GM12878 (cell line): Measurements from ENCODE around the gene GRM1.

Experiments
- CHD2 ChIP-seq: IDR thresholded peaks from 2 replicates; pipeline ENCODE4 v1.6.1; 2011; ENCODE audit warnings: low read depth, low read length, improper control_type of control experiment, borderline replicate concordance
- CTCF ChIP-seq, 3 experiments: IDR thresholded peaks in 2 of 3; conservative IDR thresholded peaks in 1 of 3; 2 replicates each; pipeline ENCODE4 v1.5.1; 2011; ENCODE audit warnings: low read depth in 3 of 3, low read length in 3 of 3, mild to moderate bottlenecking in 3 of 3, control low read depth in 2 of 3, moderate library complexity in 2 of 3, inconsistent platforms in 1 of 3, mixed read lengths in 1 of 3; ENCODE audit not compliant: control insufficient read depth in 2 of 3, insufficient read depth in 1 of 3; ENCODE audit errors: extremely low read depth in 1 of 3
- FOS ChIP-seq: IDR thresholded peaks from 3 replicates; pipeline ENCODE4 v1.6.1; 2011; ENCODE audit warnings: borderline replicate concordance; ENCODE audit not compliant: insufficient read length; ENCODE audit errors: extremely low read depth
- NRF1 ChIP-seq: conservative IDR thresholded peaks from 2 replicates; pipeline ENCODE4 v1.6.1; 2011; ENCODE audit warnings: mild to moderate bottlenecking, low read depth, low read length, improper control_type of control experiment
- PBX3 ChIP-seq: IDR thresholded peaks from 2 replicates; pipeline ENCODE4 v1.6.1; 2011; ENCODE audit warnings: mild to moderate bottlenecking, low read depth, low read length, moderate library complexity; ENCODE audit not compliant: insufficient replicate concordance
- POLR2A ChIP-seq: IDR thresholded peaks from 2 replicates; pipeline ENCODE4 v1.6.1; 2011; ENCODE audit warnings: low read depth, mild to moderate bottlenecking, low read length
- POLR2AphosphoS5 ChIP-seq: IDR thresholded peaks from 2 replicates; pipeline ENCODE4 v1.6.1; 2011; ENCODE audit warnings: mild to moderate bottlenecking, low read length, inconsistent platforms
- RELA ChIP-seq: fragments of 450-650 bp; IDR thresholded peaks from 2 replicates; pipeline ENCODE4 v1.8.0; 2014; ENCODE audit warnings: borderline replicate concordance; ENCODE audit not compliant: partially characterized antibody
- ZNF622 ChIP-seq: fragments of 450-650 bp; IDR thresholded peaks from 2 replicates; pipeline ENCODE4 v1.6.1; 2017; ENCODE audit warnings: mild to moderate bottlenecking, inconsistent platforms
- TF ChIP-seq, protein P1 (sequence below): fragments of 450-650 bp; formaldehyde crosslinking; IDR thresholded peaks from 2 replicates; pipeline ENCODE4 v1.4.0; 2020; ENCODE audit warnings: mild to moderate bottlenecking, moderate library complexity
- TF ChIP-seq, protein P2 (sequence below): IDR thresholded peaks from 2 replicates; pipeline ENCODE4 v1.6.1; 2012; ENCODE audit warnings: improper control_type of control experiment, low read depth, low read length; ENCODE audit not compliant: insufficient replicate concordance

- TF ChIP-seq POLR2AphosphoS5 (no peak), NRF1 (no peak), ZNF622 (no peak), CHD2 (no peak), RELA (no peak), POLR2A (no peak), CTCF (IDR thresholded peaks at IDR 0.05 in 2 of 3, conservative IDR thresholded peaks at IDR 0.05 in 1 of 3; ENCODE audit: control insufficient read depth in 2 of 3, extremely low read depth in 1 of 3, insufficient read depth in 1 of 3, low read depth in 3 of 3, low read length in 3 of 3) (no peak), PBX3 (no peak), FOS (no peak)
- TF ChIP-seq, protein P1, sequence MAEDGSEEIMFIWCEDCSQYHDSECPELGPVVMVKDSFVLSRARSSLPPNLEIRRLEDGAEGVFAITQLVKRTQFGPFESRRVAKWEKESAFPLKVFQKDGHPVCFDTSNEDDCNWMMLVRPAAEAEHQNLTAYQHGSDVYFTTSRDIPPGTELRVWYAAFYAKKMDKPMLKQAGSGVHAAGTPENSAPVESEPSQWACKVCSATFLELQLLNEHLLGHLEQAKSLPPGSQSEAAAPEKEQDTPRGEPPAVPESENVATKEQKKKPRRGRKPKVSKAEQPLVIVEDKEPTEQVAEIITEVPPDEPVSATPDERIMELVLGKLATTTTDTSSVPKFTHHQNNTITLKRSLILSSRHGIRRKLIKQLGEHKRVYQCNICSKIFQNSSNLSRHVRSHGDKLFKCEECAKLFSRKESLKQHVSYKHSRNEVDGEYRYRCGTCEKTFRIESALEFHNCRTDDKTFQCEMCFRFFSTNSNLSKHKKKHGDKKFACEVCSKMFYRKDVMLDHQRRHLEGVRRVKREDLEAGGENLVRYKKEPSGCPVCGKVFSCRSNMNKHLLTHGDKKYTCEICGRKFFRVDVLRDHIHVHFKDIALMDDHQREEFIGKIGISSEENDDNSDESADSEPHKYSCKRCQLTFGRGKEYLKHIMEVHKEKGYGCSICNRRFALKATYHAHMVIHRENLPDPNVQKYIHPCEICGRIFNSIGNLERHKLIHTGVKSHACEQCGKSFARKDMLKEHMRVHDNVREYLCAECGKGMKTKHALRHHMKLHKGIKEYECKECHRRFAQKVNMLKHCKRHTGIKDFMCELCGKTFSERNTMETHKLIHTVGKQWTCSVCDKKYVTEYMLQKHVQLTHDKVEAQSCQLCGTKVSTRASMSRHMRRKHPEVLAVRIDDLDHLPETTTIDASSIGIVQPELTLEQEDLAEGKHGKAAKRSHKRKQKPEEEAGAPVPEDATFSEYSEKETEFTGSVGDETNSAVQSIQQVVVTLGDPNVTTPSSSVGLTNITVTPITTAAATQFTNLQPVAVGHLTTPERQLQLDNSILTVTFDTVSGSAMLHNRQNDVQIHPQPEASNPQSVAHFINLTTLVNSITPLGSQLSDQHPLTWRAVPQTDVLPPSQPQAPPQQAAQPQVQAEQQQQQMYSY: no peak
- TF ChIP-seq, protein P2, sequence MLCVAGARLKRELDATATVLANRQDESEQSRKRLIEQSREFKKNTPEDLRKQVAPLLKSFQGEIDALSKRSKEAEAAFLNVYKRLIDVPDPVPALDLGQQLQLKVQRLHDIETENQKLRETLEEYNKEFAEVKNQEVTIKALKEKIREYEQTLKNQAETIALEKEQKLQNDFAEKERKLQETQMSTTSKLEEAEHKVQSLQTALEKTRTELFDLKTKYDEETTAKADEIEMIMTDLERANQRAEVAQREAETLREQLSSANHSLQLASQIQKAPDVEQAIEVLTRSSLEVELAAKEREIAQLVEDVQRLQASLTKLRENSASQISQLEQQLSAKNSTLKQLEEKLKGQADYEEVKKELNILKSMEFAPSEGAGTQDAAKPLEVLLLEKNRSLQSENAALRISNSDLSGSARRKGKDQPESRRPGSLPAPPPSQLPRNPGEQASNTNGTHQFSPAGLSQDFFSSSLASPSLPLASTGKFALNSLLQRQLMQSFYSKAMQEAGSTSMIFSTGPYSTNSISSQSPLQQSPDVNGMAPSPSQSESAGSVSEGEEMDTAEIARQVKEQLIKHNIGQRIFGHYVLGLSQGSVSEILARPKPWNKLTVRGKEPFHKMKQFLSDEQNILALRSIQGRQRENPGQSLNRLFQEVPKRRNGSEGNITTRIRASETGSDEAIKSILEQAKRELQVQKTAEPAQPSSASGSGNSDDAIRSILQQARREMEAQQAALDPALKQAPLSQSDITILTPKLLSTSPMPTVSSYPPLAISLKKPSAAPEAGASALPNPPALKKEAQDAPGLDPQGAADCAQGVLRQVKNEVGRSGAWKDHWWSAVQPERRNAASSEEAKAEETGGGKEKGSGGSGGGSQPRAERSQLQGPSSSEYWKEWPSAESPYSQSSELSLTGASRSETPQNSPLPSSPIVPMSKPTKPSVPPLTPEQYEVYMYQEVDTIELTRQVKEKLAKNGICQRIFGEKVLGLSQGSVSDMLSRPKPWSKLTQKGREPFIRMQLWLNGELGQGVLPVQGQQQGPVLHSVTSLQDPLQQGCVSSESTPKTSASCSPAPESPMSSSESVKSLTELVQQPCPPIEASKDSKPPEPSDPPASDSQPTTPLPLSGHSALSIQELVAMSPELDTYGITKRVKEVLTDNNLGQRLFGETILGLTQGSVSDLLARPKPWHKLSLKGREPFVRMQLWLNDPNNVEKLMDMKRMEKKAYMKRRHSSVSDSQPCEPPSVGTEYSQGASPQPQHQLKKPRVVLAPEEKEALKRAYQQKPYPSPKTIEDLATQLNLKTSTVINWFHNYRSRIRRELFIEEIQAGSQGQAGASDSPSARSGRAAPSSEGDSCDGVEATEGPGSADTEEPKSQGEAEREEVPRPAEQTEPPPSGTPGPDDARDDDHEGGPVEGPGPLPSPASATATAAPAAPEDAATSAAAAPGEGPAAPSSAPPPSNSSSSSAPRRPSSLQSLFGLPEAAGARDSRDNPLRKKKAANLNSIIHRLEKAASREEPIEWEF: no peak
Observed at GRCh38 chr6:146106532-146106931, 77.7 kb downstream of the GRM1 start.
